ENCODE data around the gene SART3.

DNA sequence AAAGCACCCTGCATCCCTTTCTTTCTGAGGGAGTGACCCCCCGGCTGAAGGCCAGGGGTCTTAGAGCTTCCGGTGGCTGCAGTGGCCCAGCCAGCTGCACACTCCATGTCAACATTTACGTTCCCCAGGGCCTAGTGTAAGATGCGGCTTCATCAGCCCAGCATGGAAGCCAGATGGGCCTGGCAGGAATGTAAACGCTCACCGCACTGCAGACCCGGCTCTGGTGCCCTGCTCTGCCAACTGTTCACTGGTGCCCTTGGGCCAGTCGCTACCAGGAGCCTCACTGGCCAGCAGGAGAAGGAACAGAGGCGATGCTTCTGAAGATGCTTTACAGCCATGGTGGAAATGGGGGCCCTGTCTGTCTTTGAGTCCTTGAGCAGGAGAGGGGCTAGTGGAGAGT is 45.5 kb upstream of the SART3 start:
- TF ChIP-seq, protein P1, sequence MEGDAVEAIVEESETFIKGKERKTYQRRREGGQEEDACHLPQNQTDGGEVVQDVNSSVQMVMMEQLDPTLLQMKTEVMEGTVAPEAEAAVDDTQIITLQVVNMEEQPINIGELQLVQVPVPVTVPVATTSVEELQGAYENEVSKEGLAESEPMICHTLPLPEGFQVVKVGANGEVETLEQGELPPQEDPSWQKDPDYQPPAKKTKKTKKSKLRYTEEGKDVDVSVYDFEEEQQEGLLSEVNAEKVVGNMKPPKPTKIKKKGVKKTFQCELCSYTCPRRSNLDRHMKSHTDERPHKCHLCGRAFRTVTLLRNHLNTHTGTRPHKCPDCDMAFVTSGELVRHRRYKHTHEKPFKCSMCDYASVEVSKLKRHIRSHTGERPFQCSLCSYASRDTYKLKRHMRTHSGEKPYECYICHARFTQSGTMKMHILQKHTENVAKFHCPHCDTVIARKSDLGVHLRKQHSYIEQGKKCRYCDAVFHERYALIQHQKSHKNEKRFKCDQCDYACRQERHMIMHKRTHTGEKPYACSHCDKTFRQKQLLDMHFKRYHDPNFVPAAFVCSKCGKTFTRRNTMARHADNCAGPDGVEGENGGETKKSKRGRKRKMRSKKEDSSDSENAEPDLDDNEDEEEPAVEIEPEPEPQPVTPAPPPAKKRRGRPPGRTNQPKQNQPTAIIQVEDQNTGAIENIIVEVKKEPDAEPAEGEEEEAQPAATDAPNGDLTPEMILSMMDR (IDR thresholded peaks at IDR 0.05) = no peak
- TF ChIP-seq POLR2A (IDR thresholded peaks at IDR 0.05) = no peak

Data from heart left ventricle (tissue), 13 donors.